GM12872 (cell line): ENCODE measurements around the gene FBLN1.

Experiments used
- TF ChIP-seq, protein P1 (sequence below): IDR thresholded peaks from 3 replicates; pipeline ENCODE4 v1.5.1; 2011; ENCODE audit warnings: low read depth, mild to moderate bottlenecking, low read length, moderate library complexity; ENCODE audit not compliant: insufficient read depth

The FBLN1 gene

DNA sequence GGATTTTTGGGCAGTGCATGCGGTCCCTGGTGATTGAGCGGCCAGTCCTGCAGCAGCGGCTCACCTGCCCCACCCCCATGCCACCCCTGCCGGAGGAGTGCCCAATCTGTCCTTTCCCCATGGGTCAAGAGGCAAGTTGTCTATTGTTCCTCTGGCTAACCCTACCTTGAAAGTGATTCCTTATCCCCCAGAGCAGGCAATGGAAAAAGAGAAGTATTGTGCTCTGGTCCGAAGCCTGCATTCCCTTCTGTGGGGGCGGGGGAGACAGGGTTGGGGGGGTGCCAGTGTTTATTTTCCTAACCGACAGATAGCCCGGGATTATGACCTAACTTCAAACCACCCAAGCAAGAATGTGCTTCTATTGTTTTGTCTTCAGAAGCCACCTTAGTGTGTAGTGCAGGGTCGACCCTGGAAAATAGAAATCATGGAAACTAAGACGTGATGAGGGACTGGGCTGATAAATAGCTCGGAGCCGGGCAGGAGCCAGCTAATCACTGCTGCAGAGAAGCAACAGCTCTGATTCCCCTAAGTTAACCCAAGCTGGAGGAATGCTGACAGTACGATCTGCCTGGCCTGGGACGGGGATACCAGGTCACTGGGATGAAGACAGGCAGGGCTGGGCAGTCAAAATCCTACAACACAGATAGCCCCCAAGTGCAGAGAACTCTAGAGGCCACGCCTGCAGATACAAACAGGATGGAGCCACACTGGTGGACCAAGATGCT lies 130.3 kb downstream of the FBLN1 start:
- TF ChIP-seq, protein P1, sequence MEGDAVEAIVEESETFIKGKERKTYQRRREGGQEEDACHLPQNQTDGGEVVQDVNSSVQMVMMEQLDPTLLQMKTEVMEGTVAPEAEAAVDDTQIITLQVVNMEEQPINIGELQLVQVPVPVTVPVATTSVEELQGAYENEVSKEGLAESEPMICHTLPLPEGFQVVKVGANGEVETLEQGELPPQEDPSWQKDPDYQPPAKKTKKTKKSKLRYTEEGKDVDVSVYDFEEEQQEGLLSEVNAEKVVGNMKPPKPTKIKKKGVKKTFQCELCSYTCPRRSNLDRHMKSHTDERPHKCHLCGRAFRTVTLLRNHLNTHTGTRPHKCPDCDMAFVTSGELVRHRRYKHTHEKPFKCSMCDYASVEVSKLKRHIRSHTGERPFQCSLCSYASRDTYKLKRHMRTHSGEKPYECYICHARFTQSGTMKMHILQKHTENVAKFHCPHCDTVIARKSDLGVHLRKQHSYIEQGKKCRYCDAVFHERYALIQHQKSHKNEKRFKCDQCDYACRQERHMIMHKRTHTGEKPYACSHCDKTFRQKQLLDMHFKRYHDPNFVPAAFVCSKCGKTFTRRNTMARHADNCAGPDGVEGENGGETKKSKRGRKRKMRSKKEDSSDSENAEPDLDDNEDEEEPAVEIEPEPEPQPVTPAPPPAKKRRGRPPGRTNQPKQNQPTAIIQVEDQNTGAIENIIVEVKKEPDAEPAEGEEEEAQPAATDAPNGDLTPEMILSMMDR: no peak

DNA sequence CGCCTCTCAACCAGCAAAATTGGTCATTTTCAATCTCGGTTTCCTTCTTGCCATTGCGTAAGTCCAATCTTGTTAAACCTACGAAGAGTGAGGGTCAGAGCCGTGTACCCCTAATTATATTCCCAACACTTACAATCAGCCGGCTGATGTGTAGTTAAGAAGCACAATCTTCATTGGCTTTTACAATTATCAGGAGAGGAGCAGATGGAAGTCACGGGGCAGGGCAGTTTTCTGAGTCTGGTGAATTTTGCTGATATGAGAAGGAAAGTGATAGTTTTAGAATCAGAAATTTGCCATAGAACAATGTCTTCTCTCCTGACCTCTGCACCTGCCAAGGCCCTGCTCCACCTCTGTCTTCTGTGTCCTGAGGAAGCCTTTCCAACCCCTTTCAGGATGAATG lies 134.0 kb downstream of the FBLN1 start:
- TF ChIP-seq, protein P1: no peak

DNA sequence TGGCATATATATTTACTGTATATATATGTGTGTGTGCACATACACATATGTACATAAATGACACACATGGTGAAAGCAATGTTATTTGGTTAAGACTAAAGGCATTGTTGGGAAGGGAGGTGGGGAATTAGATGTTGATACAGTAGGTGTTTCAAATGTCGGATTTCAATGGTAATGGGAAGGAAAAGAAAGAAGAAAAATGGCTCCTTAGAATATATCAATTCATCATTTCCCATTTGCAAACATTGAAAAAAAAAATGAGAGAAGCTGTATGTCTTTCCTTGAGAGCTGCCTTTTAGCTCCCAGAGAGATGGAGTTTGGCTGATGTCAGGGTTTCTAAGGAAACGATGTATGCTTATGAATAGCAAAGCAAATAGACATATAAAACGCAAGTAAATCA lies 135.5 kb downstream of the FBLN1 start:
- TF ChIP-seq, protein P1: no peak

DNA sequence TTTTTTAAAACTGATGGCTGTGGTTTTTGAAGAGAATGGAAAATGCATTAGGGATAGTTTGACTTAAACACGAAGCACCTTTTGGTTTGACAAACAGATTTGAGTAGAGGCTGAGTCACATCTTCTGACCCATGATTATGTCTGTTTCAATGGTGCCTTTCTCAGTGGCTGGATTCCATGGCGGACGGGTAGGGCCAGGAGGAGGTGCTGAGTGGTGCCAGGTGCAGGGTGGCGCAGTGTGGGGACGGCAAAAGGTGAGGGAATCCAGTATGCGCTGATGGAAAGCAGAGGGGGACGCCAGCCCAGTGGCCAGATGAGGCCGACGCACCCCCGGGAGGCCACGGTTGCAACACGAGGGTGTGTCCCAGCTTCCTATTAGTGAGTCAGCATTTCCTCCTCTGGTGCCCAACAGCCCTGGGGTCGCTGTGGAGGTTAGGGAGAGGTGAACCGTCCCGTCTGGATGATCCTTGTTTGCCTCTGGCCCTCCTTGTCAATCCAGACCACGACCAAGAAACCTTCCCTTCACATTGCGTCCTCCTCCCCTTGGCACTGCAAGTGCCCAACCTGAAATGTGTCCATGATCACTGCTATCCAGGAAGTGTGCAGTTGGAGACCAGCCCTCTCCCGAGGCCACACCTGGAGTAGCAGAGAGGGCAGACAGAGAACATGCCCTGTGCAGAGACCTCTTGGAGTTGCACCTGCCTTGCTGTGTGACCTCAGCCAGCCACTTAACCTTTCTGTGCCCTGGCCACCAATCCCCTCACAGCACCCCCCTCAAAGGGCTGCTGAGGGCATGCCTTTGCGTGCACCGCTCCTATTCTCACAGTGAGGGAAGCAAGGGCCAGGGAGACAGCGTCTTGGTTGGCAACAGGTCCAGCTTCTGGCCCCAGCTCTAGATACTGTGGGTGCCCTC lies 136.4 kb downstream of the FBLN1 start:
- TF ChIP-seq, protein P1: no peak

DNA sequence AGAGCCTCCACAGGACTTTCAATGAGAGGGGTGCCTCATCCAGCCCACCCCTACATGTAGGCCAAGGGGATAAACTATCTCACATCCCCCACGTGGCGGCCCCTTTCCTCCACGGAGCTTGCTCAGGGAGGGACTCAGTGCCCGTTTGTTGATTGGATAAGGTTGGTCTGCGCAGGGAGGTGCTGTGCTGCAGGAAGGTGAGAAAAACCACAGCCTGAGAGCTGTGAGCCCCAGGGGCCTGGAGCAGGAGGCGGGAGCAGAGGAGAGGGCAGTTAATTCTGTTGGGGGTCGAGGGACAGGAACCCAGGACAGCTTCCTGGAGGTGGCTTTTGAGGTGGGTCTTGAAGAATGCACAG lies 137.0 kb downstream of the FBLN1 start:
- TF ChIP-seq, protein P1: no peak

DNA sequence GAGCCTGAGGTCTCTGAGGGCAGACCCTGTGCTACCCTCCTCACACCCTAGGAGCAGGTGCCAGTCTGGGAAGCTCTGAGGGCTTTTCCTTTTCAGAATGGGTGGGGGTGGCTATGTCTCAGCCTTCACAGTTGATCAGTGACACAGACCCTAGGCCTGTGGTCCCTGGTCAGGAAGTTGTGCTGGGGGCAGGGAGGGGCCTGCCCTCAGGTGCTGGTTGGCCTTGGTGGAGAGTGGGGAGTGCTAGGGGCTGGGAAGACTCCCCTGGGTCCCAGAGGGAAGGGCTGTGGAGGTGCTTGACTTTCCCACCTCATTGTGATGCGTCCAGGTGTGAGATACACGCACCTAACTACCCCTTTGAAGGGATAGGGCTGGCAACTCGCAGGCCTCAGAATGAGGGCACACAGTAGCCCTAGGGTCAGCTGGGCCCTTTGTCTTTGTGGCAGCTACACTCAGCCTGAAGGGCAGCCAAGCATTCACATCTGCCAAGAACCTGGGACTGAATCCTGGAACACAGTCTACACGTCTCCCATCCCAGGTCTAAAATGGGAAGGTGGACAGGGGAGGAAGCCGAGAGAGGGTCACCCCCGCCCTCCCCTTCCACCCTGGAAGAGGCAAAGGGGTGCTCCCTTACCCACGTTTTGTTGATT lies 137.7 kb downstream of the FBLN1 start:
- TF ChIP-seq, protein P1: no peak
